Measurements from ENCODE around the gene STING1.

Gene STING1

DNA sequence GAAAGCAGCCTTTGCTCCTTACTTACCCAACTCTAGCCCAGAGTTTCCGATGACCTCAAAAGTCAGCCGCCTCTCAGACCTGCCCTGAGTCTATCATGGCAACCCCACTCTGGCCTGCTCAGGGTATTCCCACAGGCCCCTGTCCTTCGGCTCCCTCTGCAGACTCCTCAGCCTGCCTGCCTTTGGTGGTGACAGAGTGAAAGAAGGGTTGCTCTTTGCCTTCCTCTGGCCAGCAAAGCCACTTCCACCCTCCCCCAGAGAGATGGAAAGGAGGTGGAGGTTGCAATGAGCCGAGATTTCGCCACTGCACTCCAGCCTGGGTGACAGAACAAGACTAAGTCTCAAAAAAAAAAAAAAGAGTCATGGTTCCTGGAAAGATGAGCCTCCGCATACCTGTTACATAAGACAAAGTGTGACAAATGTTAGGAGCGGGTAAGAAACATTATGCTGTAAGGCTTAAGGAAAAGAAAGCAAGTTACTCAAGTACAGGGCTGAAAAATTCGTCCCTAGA, 14.1 kb downstream of the STING1 start:
- no peak for DNase-seq (ENCODE audit: low read depth in 1 of 2, low spot score in 1 of 2)

- DNase-seq (ENCODE audit: low read depth in 1 of 2, low spot score in 1 of 2) = no peak
Observed at GRCh38 chr5:139462586-139463276, 19.8 kb downstream of the STING1 start, which contains the start of gene ECSCR. Gene ECSCR, minus strand, starts transcription at chr5:139462743. Its CDS starts 73 bp downstream, at chr5:139462670.

DNA sequence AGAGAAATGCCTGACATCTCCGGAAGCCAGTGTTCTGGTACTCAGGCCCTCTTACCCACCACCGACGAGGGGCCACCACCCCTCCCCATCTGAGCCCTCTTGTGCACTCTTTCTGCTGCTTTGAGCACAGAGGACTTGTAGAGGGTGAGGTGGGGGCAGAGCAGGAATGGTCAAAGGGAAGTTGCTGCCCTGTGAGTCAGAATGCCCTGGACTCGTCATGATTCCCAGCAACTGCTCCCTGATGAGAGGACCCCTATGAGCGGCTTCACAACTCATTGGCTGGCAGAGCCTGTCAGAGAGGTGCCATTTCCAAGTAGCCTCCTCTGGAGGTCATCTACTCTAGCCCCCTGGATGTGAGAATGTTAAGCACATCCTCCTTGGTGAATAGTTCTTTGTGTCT, 20.9 kb downstream of the STING1 start:
- DNase-seq (ENCODE audit: low read depth in 1 of 2, low spot score in 1 of 2) = no peak

DNA sequence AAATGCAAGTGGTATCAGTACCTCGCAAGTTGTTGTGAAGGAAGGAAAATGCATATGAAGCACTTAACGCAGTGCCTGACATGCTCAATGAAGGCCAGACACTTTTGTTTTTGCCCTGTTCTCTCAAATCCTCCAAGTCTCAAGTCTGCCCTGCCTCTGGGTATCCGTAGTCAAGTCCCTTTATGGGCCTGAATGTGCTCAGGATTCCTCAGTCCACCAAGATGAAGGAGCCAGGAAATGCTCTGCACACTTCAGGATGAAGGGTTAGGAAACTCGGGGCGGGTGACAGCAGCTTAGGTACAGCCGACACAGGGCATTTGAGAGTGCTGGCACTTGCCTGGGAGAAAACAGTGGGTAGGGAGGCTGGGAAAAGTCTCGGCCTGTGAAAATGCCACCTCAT, 21.4 kb downstream of the STING1 start:
- DNase-seq (ENCODE audit: low read depth in 1 of 2, low spot score in 1 of 2) = no peak

GRCh38 chr5:139460455-139460854, 22.1 kb downstream of the STING1 start:
- DNase-seq (ENCODE audit: low read depth in 1 of 2, low spot score in 1 of 2) = no peak

GRCh38 chr5:139459451-139459934, 23.1 kb downstream of the STING1 start:
- no peak for DNase-seq (ENCODE audit: low read depth in 1 of 2, low spot score in 1 of 2)

DNA sequence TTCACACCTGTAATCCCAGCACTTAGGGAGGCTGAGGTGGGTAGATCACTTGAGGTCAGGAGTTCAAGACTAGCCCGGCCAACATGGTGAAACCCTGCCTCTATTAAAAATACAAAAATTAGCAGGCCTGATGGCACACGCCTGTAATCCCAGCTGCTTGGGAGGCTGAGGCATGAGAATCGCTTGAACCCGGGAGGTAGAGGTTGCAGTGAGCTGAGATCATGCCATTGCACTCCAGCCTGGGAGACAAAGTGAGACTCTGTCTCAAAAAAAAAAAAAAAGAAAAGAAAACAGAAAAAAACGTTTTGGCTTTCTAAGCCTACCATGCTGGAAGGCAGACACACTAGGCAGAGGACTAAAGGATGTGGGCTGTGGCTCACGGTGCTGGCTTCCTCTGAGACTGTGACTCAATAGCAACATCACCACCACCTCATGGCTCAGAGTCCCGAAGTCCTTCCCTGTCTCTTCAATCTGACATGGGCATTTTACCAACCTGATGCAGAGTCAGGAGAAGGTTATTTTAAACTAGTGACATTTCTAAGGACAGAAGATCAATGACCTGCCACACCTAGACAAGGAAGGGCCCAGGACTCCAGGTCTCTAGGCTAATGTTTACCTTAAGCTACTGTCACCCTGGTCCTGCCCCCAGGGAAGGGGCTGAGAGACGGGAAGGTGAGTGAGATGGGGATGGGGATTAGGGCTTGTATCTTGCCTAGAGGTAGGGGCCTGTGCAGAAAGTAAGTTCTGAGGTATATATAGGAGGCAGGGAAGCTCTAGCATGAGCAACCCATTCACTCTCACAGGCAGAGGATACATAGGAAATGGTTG, 23.8 kb downstream of the STING1 start:
- peak; percentile 55 to 61 for DNase-seq (ENCODE audit: low read depth in 1 of 2, low spot score in 1 of 2)

DNA sequence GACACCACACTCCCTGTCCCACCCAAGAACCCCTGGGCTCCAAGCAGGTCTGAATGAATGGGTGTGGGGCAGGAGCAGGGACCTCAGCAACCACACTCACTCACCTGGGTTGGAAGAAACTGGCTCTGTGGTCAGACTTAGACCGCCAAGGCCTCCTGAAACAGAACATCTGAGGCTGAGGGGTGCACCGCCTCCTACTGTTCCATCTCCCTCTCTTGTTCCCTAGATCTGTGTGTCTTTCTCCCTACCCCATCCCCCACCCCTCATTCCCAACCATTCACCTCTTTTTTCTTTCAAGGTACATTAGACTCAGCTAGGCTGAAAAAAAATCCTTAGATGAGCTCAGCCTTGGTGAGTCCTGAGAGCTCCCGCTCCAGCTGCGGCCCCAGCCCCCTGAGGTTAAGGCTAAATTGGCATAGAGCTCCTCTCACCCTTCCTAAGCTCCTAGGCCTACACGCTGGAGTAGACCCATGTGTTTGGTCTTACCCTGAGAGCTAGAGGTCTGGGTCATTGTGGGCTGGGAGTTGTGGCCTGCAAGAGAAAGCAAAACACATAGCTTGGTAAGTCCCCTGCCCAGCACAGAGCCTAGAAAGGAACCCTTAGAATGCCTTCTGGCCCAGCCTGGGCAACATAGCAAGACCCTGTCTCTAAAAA, 24.8 kb downstream of the STING1 start:
- DNase-seq (ENCODE audit: low read depth in 1 of 2, low spot score in 1 of 2) = no peak

DNA sequence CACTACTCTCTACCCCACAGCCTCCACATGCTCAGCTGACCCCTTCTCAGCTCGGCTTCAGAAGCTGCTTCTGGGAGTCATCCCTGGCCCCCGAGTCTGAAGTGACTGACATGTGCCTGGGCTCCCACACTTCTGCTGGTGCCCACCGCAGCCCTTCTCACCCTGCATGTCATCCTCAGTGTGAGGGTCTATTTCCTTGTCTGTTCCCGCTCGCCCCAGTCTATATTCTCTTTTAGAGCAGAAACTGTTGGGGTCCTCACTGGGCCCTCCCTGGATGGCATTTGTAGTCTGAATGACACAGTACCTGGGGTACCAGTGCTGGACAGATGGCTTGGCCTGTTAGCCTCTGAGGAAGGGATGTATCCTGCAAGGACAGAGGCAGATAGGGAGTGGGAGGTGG, 25.3 kb downstream of the STING1 start:
- DNase-seq (ENCODE audit: low read depth in 1 of 2, low spot score in 1 of 2) = no peak

GRCh38 chr5:139456776-139457175, 25.8 kb downstream of the STING1 start:
- no peak for DNase-seq (ENCODE audit: low read depth in 1 of 2, low spot score in 1 of 2)

- no peak for DNase-seq (ENCODE audit: low read depth in 1 of 2, low spot score in 1 of 2)
Observed at GRCh38 chr5:139454568-139455290, 27.8 kb downstream of the STING1 start.

- no peak for DNase-seq (ENCODE audit: low read depth in 1 of 2, low spot score in 1 of 2)
Observed at GRCh38 chr5:139453683-139454567, 28.6 kb downstream of the STING1 start.

DNA sequence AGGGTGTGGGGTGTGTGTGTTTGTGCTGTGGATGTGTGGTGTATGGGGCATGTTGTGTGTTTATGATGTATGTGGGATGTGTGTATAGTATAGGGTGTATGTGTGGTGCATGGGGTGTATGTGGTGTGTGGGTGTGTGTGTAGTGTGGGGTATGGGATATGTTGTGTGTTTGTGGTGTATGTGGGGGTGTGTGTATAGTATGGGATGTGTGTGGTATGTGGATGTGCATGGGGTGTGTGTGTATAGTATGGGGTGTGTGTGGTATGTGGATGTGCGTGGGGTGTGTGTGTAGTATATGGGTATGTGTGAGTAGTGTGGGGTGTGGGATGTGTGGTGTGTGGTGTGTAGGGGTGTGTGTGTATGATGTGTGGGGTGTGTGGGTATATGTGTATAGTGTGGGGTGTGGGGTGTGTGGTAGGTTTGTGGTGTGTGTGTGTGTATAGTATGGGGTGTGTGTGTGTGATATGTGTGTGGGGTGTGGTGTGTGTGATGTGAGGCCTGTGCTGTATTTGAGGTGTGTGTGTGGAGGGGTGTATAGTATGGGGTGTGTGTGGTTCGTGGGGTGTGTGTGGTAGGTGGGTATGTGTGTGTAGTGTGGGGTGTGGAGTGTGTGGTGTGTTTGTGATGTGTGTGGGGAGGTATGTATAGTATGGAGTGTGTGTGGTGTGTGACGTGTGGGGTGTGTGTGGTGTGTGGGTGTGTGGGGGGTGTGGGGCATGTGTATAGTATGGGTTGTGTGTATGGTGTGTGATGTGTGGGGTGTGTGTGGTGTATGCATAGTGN, 30.5 kb downstream of the STING1 start:
- no peak for DNase-seq (ENCODE audit: low read depth in 1 of 2, low spot score in 1 of 2)

DNA sequence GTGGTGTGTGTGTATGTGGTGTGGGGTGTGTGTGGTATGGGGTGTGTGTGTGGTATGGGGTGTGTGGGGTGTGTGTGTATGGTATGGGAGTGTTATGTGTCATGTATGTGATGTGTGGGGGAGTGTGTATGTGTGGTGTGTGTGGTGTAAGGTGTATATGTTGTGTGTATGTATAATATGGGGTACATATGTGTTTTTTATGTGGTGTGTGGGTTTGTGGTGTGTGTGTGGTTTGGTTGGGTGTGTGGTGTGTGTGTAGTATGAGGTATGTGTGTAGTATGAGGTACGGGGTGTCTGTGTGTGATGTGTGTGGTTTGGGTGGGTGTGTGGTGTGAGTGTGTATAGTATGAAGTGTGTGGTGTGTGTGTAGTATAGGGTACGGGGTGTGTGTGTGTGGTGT, 31.4 kb downstream of the STING1 start:
- no peak for DNase-seq (ENCODE audit: low read depth in 1 of 2, low spot score in 1 of 2)

- no peak for DNase-seq (ENCODE audit: low read depth in 1 of 2, low spot score in 1 of 2)
Observed at GRCh38 chr5:139446956-139447779, 35.4 kb downstream of the STING1 start.

GRCh38 chr5:139445325-139446170, 37.0 kb downstream of the STING1 start:
- no peak for DNase-seq (ENCODE audit: low read depth in 1 of 2, low spot score in 1 of 2)

DNA sequence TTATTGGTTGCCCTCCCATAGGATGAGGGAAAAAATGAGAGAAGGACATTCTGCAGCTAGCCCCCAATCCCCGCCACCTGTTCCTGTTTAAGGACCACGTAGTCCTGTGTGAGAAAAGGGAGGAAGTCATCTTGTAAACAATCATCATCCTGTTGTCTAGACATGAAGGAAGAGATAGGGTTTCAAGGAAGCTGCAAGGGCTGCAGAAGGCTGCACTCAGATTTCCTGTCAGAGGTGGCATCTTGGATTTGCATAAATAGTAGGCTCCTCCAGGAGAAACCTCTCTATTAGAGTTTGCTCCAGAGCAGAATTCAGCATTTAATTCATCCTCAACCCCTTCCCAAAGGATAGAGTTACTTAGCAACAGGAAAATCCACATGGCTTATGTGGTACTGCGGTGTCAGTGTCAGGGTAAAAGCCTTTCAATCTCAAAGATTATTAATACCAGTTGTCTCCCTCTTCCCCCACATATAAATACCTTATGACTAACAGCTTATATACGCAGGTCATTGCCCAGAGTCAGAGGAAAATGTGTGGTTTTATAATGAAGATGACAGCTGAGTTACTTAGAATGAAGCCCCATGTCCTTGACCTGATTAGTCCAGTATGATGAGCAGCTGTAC, 38.6 kb downstream of the STING1 start:
- DNase-seq (ENCODE audit: low read depth in 1 of 2, low spot score in 1 of 2) = no peak
